Endothelial cell of umbilical vein (primary cell): ENCODE data around the gene ANO9.

ENCODE experiments used
- CTCF ChIP-seq, 2 donors: IDR thresholded peaks; 1 replicate in 1 of 2; 2 replicates in 1 of 2; pipeline ENCODE4 v1.5.1; 2011; ENCODE audit warnings: low read length in 2 of 2, mild to moderate bottlenecking in 2 of 2, moderate library complexity in 2 of 2, control low read depth in 1 of 2, inconsistent platforms in 1 of 2, low read depth in 1 of 2; ENCODE audit not compliant: insufficient read depth in 1 of 2; ENCODE audit errors: extremely low read depth in 1 of 2
- EZH2 ChIP-seq: IDR thresholded peaks from 2 replicates; pipeline ENCODE4 v1.6.1; 2012; ENCODE audit warnings: borderline replicate concordance, low read depth, mild to moderate bottlenecking, moderate library complexity, low read length, inconsistent platforms; ENCODE audit not compliant: severe bottlenecking
- FOS ChIP-seq: IDR thresholded peaks from 2 replicates; pipeline ENCODE4 v1.6.1; 2011; ENCODE audit warnings: mild to moderate bottlenecking, low read length, moderate library complexity, borderline replicate concordance; ENCODE audit not compliant: insufficient read depth
- JUN ChIP-seq: IDR thresholded peaks from 2 replicates; pipeline ENCODE4 v1.6.1; 2011; ENCODE audit warnings: borderline replicate concordance, low read depth; ENCODE audit not compliant: insufficient read length, insufficient read depth
- MAX ChIP-seq: IDR thresholded peaks from 2 replicates; pipeline ENCODE4 v1.6.1; 2011; ENCODE audit not compliant: insufficient read depth, insufficient read length
- POLR2A ChIP-seq: IDR thresholded peaks from 2 replicates; pipeline ENCODE4 v1.6.1; 2012; ENCODE audit warnings: low read depth, mild to moderate bottlenecking, control low read depth, low read length
- POLR2AphosphoS5 ChIP-seq: IDR thresholded peaks from 2 replicates; pipeline ENCODE4 v1.6.1; 2012; ENCODE audit warnings: low read depth, mild to moderate bottlenecking, control low read depth, low read length, moderate library complexity; ENCODE audit not compliant: insufficient read depth

GRCh38 chr11:473962-474785, 32.4 kb upstream of the ANO9 start:
- TF ChIP-seq CTCF (IDR thresholded peaks at IDR 0.05; ENCODE audit: extremely low read depth in 1 of 2, insufficient read depth in 1 of 2, low read depth in 1 of 2, low read length in 2 of 2) (no peak), POLR2AphosphoS5 (no peak), POLR2A (no peak), FOS (no peak), EZH2 (no peak), JUN (no peak), MAX (no peak)
